ENCODE results near the gene NSG2.

- TF ChIP-seq CTCF (IDR thresholded peaks at IDR 0.05) = no peak
- no peak for TF ChIP-seq POLR2A (IDR thresholded peaks at IDR 0.05)
Measured at GRCh38 chr5:173998531-173998930, 47.0 kb upstream of the NSG2 start.
